GM19438 (cell line): ENCODE results near the gene COL4A1.

Source experiments
- ATAC-seq: cut with Tn5 transposase; IDR thresholded peaks from one replicate; pipeline ENCODE4 v1.9.1; 2021; ENCODE audit warnings: low read depth; ENCODE audit not compliant: unreplicated experiment

The COL4A1 gene

DNA sequence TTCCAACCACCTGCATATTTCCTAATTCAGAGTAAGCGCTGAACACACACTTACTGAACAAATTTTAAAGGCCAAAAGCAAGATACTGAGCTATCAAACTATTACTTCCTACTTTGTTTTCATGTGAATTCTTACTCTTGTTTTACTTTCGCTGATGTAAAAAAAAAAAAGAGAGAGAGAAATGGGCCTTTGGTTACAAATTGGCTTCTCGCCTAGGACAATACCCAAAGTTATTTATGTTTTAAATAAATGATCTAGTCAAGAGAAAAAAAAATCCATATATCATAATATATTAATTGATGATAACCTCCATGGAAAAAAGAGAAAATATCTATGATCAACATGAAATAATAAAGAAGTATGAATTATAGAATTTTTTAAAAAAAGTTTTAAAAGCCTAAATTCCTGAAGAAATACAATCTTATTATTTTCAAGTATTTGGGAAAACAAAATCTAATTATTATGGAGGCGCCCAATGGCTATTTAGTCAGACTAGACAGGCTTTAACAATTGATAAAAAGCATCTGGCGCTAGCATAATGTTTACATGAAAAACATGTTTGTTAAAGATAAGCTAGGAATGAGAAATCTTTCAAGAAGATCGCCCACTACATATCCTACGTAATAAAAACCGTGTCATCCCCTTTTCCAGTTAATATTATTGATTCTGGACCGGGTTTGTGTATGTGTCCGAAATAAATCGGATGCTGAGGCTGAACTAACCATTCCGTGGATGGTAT, 9.0 kb downstream of the COL4A1 start:
- ATAC-seq = no peak

DNA sequence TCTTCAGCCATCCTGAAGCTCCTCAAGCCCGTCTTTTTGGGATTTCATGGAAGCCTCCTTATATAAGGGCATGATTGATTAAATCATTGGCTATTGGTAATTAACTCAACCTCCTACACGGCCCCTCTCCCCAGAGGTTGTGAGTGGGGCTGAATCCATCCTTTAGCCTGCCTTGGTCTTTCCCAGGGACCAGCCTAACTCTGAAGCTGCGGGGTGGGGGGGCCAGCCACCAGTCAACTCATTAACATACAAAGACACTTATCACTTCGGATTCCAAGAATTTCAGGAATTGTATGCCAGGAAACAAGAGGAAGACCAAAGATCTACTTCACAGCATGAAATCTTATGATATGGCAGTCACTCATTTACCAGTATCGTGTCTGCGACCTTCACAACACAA, 9.9 kb downstream of the COL4A1 start:
- ATAC-seq = no peak

DNA sequence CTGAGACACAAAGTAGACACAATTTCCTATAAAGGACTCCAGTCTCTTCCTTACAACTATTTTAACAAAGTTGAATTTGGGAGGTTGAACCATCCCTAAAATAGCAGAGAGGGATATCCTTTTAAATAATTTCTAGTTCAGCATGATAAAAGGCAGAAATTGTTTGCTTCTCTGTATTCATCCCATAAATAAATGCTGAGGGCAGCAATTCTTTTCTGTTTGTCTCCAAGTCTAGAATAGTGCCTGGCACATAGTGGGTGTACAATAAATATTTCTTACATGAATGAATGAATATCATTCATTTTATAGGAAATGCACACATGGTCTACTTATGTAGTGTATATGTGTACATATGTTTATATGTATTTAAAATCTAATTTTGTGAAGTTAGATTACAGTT, 12.3 kb downstream of the COL4A1 start:
- no peak for ATAC-seq

DNA sequence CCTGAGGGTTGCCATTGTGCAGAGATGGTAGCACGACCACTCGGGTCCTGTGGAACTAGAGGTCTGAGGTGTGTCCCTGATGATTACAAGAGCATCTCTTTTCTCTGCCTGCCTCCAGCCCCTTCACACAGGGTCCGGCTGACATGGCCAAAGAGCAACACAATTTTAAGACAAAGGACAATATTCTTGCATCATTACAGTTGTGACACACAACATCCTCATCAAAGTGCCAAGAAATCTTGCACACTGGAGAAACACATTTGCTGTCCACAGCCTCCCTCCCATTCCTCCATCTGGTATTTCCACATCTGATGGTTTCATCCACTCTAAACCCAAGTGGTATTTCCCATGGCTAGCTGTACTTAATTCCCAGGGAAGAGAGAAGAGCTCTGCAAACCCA, 12.8 kb downstream of the COL4A1 start:
- ATAC-seq = no peak

DNA sequence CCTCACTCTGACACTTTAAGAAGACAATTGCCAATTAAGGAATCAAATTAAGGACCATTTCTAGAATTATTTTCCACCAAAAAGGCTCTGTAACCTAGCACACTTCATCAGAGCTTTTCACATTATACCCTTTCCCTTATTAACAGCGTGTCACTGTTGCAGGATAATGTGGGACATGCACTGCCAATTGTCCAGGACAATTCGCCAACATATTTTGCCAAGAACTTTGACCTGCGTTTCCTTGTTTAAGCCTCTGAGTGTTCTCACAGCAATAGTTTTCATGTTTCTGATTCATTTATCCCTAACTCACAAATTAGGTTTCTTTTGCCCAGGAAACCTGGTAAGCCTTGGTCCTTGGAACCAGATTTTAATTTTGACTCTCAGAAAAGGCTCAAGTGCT, 13.3 kb downstream of the COL4A1 start:
- ATAC-seq = no peak

DNA sequence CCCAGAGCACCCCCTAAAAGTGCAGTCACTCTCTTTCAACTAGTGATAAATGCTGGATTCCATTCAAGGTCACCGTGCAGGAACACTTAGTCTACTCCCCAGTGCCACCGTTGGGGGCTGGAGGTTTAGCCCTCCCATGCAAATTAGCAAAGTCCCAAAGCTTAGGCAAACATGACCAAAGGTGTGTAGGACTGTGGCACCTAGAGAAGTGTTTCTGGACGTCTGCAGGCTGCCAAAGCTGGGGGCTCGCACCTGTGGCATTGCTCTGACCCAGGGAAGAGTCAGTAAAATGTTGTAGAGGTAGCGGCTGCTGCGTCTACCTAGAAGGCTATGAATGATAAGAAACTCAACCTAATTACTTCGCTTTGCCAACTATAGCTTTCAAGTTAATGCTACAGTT, 13.9 kb downstream of the COL4A1 start:
- no peak for ATAC-seq

DNA sequence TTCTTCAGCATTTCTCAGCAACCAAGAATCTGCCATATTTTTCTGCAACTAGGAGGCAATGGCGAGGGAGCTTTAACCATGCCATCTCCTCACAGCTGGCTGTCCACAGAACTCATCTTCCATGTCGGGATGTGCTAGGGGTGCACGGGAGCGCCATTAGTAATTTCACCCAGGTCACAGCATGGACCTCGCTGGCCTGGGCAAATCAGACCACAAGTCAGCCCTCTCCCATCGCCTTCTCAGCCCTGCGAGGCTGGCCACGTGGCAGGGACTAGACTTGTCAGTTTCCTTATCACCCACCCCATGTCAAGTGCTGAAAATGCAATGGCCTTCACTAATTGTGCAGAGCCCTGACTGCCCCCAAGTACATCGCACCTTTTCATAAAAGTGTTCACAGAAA, 15.7 kb downstream of the COL4A1 start:
- ATAC-seq = no peak

DNA sequence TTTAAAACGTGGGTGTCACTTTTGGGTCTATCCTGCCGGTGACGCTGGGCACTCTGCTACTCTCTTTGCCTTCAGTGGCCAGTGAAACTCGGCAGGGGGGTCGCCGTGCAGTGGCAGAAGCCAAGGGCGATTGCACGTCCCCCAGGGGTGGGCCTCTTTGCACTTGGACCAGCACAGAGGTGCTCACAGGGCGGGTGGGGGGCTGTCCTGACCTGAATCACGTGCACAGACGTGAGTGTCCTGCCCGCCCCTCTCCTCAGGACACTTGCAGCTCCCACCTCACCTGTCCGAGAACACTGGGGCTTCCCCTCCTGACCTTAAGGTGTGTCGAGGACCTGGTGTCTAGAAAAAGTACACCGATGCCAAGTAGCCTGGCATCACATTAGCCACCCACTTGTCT, 16.1 kb downstream of the COL4A1 start:
- no peak for ATAC-seq

DNA sequence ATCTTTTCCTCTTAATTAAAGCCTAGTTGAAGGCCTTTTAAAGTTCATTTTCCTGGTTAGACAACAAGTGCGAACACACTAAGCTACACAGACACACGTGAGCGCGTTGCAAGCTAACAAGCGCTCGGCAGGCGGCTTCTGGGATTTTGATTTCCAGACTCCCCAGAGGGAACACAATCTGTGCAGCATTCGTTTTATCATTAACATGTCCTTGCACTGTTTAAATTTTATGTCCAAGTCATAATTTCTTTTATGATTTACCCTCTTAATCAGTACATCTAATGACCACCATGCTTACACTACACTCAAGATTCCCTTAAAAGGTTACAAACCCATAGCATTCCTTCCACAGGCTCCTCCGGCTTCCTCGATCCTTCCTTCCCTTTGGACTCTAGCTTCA, 16.8 kb downstream of the COL4A1 start:
- no peak for ATAC-seq

DNA sequence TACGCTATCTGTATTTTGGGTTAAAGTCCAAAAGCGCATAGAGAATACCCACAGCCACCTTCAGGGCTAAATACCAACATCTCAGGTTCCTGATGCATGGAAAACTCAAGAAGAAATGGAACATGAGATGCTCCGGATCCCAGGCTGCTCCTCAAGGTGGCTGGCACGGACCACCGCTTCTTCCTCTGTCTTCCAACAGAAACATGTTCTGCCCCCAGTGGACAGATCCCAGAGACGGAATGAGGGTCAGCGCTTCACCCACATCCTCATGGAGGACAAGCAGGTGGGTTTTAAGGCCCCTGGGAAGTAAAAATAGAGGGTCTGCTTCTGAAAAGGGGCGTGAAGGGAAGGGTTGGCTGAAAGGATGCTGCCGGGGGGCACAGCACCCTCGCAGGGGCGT, 17.3 kb downstream of the COL4A1 start:
- ATAC-seq = no peak

DNA sequence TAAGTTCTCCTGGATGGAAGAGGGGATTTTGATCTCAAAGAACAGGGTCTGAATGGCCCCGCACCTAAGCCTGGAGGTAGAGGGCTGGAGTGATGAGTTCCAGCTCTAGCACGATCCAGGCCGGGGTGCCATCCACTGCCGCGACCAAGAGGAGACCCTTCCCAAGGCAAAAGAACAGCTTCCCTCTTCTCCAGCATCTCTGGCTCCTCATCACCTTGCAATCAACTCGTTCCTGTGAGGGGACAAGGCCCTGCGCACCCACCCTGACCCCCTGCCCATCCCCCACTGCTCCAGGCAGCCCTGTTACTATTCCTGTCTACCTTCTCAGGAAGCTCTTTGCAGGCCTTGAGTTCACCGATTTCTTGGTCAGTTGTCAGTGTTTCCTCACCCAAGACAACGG, 17.8 kb downstream of the COL4A1 start:
- no peak for ATAC-seq

DNA sequence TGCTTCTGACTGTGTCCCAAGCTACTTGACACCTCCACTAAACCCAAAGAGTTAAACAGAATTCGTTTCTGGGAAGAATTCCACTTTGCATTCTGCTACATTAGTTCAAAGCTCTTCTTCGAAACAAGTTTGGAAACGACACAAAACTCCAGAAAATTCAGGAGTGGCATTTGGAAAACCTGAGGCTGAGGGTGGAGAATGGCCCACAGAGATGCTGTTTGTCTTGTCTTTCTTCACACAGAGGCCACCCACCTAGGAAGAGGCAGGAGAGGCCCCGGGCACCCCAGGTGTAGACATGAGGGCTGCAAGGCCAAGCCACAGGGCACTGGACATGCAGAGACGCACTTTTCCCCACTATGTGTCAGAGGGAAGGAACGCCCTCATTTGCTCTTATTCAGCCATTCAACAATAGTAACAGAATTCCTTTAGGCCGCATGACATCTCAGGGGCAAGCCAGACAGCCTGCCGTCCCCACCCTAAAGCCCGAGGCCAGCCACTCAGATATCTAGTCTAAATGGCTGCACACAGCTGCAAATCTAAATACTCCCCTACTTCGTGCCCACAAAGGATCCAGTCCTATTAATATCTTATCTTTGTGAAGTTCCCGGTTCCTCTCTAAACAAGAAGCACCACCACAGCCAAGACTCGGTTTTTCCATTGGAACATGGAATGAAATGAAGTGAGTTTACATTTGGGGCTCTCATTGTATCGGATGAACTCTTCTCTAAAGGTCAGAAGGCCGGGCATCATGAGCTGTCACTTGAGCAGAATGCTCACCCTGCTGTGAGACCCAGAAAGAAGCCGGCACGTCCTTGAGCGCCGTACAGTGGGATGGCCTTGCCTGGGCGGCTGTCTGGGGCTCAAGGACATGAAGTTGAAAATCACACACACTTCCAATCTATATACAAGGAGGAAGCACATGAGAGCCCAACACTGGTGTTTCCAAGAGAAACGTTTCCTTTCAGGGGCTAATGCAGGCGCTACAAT, 19.8 kb downstream of the COL4A1 start:
- ATAC-seq = no peak

DNA sequence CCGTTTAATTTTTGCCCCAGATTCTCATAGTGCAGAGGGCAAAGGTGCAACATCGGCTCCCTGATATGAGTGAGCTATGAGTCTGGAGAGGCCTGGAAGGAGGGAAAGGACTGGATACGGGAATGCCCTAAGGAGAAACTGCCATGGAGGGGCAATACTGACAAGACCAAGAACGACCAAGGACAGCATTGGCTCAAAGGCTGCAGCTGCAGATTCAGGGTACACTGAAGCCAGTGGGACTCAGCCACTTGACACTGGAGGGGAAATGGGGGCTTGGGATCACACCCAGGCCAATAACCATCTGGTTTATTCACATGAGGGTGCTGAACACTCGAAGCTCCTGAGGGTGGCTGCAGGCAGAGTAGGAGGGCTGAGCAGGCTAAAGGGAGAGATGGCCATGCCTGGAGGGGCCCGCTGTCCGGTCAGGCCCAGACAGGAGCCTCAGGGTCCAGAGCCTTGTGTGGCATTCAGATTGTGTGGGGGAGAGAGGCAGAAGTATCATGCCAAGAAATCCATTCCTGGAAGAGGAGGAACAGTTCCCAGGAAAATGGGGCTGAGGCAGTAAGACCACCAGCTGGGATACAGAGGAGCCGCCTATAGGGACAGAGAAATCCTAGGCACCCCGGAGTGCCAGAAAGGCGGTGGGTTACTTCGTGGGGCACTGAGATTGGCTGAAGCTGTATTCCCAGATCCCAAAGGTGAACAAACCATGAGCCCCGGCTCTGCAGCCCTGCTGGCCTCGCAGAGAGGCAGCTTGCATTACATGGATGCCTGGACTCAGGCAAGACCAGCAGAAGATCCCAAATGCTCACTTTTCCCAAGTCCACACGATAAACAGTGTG, 20.7 kb downstream of the COL4A1 start:
- ATAC-seq = no peak

DNA sequence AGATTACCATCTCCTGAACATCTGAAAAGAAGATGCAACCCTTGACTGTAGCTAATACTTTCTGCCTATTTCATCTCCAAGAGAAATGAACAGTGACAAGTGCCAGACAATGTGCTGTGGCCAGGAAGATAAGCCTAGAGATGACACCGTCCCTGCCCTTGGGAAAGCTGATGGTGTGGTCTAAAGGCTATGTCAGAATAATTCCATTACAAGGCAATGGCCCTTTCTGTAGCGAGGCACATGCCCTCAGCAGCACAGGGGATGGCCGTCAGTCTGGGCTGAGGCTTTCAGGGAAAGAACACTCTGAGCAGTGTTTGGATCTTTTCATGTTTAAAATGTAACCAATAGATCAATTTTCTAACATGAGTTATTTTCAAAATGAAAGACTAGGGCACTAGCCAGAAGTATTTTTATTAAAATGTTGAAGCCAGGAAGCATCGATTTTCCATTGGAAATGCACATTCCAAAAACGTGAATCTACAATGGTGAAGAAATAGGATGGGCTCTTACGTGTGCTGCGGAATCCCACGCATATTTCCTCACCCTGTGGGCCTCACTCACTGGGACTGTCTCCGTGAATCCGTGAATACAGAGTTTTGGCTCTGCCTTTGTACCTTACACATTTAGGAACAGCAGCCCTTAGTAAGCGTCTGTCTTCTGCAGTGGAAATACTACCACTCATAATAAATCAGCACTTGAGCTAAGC, 22.0 kb downstream of the COL4A1 start:
- ATAC-seq = no peak

DNA sequence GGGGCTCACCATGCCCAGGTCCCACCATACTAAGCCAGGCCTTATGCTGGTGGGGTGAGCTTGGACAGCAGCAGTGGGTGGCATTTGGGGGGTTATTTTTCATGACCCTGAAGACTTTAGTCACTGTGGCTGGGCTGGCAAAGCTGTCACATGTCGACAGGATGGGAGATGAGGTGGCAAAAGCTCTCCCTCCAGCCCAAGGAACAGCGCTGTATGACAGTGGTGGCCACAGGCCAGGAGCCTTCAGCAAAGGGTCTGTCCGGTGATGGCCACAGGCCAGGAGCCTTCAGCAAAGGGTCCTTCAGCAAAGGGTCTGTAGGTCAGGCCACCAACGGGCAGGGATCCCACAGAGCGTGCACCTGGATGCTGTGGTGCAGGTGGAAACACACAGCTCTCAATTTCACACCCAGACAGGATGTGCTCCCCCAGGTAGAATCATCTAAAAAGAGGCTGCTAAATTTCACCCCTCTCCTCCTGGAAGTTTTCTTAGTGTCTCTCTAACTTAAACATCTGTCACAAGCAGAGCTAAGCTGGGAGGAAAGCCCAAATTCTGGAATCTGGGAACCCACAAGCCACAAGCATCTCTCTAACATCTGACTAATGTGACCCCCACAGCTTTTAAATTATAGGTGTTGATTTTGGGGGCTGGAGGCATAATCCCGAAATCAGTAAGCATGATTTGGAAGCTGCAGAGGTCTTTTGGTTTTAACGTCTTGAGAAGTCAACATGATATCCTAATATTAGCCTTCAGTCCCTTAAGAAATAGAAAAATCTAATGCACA, 23.0 kb downstream of the COL4A1 start:
- ATAC-seq = no peak

DNA sequence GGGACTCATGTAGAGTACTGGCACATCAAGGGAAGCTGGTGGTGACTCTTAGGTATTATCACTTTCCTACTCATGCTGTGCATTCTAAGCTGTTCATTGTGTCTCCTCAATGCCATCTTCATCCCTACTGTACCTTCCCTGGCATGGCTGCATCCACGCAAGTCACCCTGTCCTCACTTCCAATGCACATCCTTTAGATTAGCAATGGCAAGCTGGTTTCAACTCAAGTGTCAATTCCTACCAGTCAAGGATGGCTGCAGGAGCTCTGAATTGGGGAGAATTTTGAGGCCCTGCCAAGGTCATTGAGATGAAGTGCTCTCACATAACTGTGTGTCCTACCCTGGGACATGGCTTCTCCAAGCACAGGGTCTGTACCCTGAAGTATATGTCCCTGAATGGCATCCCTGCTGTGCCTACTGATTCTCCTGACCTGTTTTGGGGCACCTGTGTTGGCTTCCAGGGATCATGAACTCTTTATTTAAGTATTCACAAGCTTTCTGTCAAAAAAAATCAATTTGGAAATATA, 24.6 kb downstream of the COL4A1 start:
- ATAC-seq = no peak

DNA sequence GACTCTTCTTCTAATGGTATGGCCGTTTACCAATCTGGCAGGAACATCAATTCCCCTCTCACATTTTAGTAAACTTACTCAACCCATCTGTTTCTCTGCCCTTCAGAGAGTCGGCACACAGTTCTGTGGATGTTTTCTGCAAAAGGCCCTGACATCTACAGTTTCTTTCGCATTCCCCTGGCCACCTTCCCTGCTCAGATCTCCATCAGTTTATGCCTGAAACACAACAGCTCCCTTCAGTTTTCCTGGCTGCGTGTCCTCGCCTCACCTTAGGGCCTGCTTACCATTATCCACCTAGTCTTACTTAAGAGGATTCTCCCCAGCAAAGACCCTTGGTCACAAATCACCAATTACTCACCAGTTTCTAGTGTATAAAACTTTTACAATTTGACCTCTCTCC, 25.2 kb downstream of the COL4A1 start:
- no peak for ATAC-seq

DNA sequence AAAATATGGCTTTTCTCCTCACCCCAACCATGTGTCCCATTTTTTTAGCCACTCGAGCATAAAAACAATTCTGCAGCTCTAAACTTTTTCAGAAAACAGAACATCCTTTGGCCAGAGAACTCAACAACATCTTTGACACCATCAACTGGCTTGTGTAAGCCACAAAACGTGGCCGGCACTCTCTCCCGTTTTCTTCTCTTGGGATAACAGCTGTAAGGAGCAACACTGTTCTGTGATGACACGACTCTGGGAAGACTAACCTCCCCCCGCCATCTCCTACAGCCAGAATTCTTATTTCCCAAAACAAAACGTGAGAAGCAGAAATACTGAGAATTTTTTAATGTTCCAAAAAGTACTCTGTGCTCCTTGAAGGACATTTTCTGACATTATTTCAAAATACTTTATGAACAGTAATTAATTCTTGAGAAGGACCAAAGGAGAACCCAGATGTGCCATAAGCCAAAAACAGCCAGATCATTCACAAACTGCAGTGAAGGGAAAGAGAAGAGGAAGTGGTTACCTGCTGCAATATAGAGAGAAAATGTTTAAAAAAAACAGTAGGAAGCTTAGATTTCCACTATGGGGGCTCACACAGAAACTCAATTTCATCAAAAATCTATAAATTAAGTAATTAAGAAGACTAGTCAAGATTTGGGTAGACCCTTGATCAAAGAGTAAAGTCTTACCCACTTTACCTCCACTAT, 25.8 kb downstream of the COL4A1 start:
- no peak for ATAC-seq
